Heart left ventricle (tissue), 16 donors: ENCODE measurements around the gene NANOGP8. TPM values are rescaled to one million over a fixed set of nuclear protein-coding genes. Genes with fewer than 3 reads are reported as not detected.

Source experiments
- ATAC-seq, 4 donors: fragments of 200-7000 bp; cut with Tn5 transposase; one replicate each; pipeline ENCODE4 v1.9.1; 2020 to 2022; ENCODE audit warnings: moderate library complexity in 4 of 4, mild to moderate bottlenecking in 3 of 4, moderate number of reproducible peaks in 1 of 4
- DNase-seq, 5 donors: peaks; one replicate each; pipeline ENCODE4 v3.0.0-alpha.2; 2020
- H3K27ac ChIP-seq, 12 donors: fragments of 200-600 bp; sonication (generic) in 4 of 12; one replicate each; pipeline versions ENCODE4 v1.5.0 to v1.8.0; 2016 to 2022; ENCODE audit warnings: mild to moderate bottlenecking in 2 of 12
- H3K27me3 ChIP-seq, 9 donors: fragments of 200-600 bp; sonication (generic) in 2 of 9; one replicate each; pipeline versions ENCODE4 v1.5.1 to v1.8.0; 2016 to 2022; ENCODE audit warnings: mild to moderate bottlenecking in 3 of 9
- H3K36me3 ChIP-seq, 9 donors: fragments of 200-600 bp; sonication (generic) in 2 of 9; one replicate each; pipeline versions ENCODE4 v1.5.0 to v1.8.0; 2018 to 2022; ENCODE audit warnings: mild to moderate bottlenecking in 2 of 9
- H3K4me1 ChIP-seq, 12 donors: fragments of 200-600 bp; sonication (generic) in 4 of 12; one replicate each; pipeline versions ENCODE4 v1.5.0 to v1.8.0; 2016 to 2022; ENCODE audit warnings: mild to moderate bottlenecking in 3 of 12
- H3K4me3 ChIP-seq, 12 donors: fragments of 200-600 bp; sonication (generic) in 4 of 12; one replicate each; pipeline versions ENCODE4 v1.5.0 to v1.8.0; 2017 to 2022; ENCODE audit warnings: mild to moderate bottlenecking in 9 of 12, moderate library complexity in 4 of 12
- H3K9me3 ChIP-seq, 12 donors: fragments of 200-600 bp; sonication (generic) in 4 of 12; one replicate each; pipeline versions ENCODE4 v1.5.0 to v1.8.0; 2016 to 2022; ENCODE audit warnings: mild to moderate bottlenecking in 1 of 12
- CTCF ChIP-seq, 12 donors: fragments of 200-600 bp; sonication (generic) in 4 of 12; IDR thresholded peaks; one replicate each; pipeline versions ENCODE4 v1.5.0 to v1.8.0; 2018 to 2022; ENCODE audit warnings: antibody characterized with exemption in 12 of 12, mild to moderate bottlenecking in 5 of 12
- POLR2A ChIP-seq, 2 donors: fragments of 450-650 bp; IDR thresholded peaks; one replicate each; pipeline ENCODE4 v1.6.1; 2017; ENCODE audit warnings: antibody characterized with exemption in 2 of 2, mild to moderate bottlenecking in 2 of 2, moderate library complexity in 2 of 2
- WGBS, 4 donors: extraction: QIAGEN DNeasy Blood & Tissue Kit in 2 of 4; methylation state at CpG; one replicate each; pipeline versions ENCODE4 v1.1.5 to v1.1.7; 2013 to 2018; 5-methylcytosine and 5-hydroxymethylcytosine counted together
- intact Hi-C, 10 donors: fragments of 100-400 bp; cut with DNase I; formaldehyde crosslinking; loops; one replicate each; pipeline versions ENCODE4 v1.11.1 to v1.14.2; 2022
- polyA plus RNA-seq, 2 donors: library from polyadenylated mRNA; stranded (reverse); fragments of 200-250 nt; gene quantifications; one replicate each; pipeline ENCODE4 v1.2.3, GENCODE V29; 2013
- total RNA-seq, 9 donors: library from RNA; depleted of rRNA in 2 of 9; stranded (reverse); fragments of >200 nt in 2 of 9; fragmentation: NEBNext Ultra II Directional in 3 of 9; extraction: Animal tissue kit (Norgen Biotek cat#: 25700) in 3 of 9; gene quantifications; one replicate each; pipeline versions ENCODE4 v1.1.0 to v1.2.4, GENCODE V29; 2016 to 2023
- donor health status: ischemic (EF 13 %, LVEDD 7.1; RV severe dilation, severe dysfunction).
- donor health status: healthy with polysubstance abuse.
- donor health status: DM: no; HTN: yes; CAD: no.
- donor health status: DM: no; HTN: no; CAD: no.
- donor health status: ischemic (EF 25% LVEDD 6.9; RV normal size, moderate dysfunction).
- donor health status: ischemic (EF 25% LVEDD 5.7; RV mildly dilated, moderate dysfunction).
- donor health status: healthy.
- donor health status: DM: yes; HTN: yes; CAD: no.
- donor health status: ischemic (EF 35%, LVEDD 5.7; RV mildly dilated, moderate dysfunction).
- donor health status: nonischemic (EF 11% LVEDD 7.7; RV severe dilation, severe dysfunction).
- donor health status: DM: yes; HTN: yes; CAD: no.
- donor health status: PGD.
- donor health status: ischemic (EF 29% LVEDD 5.4; RV normal size, mild dysfunction).
- donor health status: nonischemic (EF 23%, LVEDD 6.1; RV moderate dilation, normal function).

Gene NANOGP8
- total and polyA plus RNA-seq, 11 donors: 0.34 to 0.47 TPM; not detected in 9

DNA sequence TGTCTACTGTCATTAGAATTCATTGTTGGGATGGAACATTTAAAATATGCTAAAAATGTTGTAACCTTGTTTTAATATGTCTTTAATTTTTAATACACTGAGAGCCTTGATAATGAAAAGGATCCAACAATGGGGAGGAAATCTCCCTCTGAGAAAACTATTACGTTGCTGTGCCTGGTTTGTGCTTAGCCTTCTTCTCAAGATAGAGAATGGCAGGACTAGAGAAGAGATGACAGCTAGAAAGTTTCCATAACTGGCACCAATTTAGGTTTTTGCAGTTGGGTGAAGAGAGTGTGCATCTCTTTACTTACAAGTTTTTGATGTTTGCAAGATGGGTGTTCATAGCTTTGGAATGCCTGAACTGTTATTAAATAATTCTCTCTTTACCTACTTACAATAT lies 42.6 kb upstream of the NANOGP8 start:
- 74 to 87% (median 80%) methylated on average over 1 of the region's 1 CpG for WGBS, 4 donors
- H3K27ac ChIP-seq: no peak overlapping the region
- H3K36me3 ChIP-seq: no peaks in the 10 kb centered on the region
- no peaks in the 10 kb centered on the region for H3K4me1 ChIP-seq
- no peak for ATAC-seq
- H3K9me3 ChIP-seq: peaks cover 0 to 5% (median 0%) of the 10 kb centered on the region in 12 donors
- no peaks in the 10 kb centered on the region for H3K27me3 ChIP-seq
- intact Hi-C loops: no loop called here
- TF ChIP-seq POLR2A (IDR thresholded peaks at IDR 0.05) (no peak), CTCF (IDR thresholded peaks at IDR 0.05) (no peak)
- no peak for DNase-seq
- no peak overlapping the region for H3K4me3 ChIP-seq

DNA sequence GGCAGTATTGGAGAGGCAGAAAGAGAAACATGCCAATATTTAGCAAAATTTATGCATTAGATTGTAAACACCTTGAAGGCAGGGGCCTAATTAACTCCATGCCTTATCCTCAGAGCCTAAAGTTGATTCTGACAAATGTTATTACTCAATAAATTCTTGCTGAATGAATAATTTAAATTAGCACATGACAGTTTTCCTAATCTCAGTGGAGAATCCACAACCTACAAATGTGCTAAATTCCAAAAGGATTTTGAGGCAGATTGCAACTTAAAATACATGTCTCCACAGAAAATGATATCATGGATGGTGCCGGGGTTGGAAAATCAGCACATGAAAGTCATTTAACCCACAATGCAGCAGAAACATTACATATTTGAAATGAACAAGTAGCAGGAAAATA lies 41.1 kb upstream of the NANOGP8 start:
- H3K27me3 ChIP-seq: no peaks in the 10 kb centered on the region
- no peak for ATAC-seq
- H3K4me1 ChIP-seq: no peaks in the 10 kb centered on the region
- peaks cover 0 to 5% (median 0%) of the 10 kb centered on the region in 12 donors for H3K9me3 ChIP-seq
- 79 to 94% (median 83%) methylated on average over 1 of the region's 1 CpG for WGBS, 4 donors
- H3K27ac ChIP-seq: no peak overlapping the region
- H3K4me3 ChIP-seq: no peak overlapping the region
- TF ChIP-seq CTCF (IDR thresholded peaks at IDR 0.05) (no peak), POLR2A (IDR thresholded peaks at IDR 0.05) (no peak)
- DNase-seq: no peak
- no peaks in the 10 kb centered on the region for H3K36me3 ChIP-seq
- intact Hi-C loops: no loop called here

DNA sequence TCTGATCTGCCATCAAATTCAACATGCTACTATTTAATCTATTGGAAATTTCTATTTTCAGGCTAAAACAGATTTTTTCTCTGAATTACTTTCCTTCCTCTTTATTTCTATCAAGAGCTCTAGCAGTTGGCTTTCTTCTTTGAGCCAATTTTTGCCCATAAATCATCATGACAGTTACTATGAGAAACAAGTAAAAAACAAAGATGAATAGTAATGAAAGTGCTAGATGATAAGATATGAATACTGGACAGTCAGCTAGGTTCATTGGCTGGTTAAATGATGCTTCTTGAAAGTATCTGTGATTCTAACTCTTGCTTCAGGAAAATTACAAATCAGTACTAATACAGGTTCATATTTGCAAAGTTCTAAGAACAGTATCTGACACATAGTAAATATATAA lies 38.6 kb upstream of the NANOGP8 start:
- TF ChIP-seq POLR2A (IDR thresholded peaks at IDR 0.05) (no peak), CTCF (IDR thresholded peaks at IDR 0.05) (no peak)
- no peak overlapping the region for H3K27ac ChIP-seq
- H3K4me1 ChIP-seq: no peaks in the 10 kb centered on the region
- H3K36me3 ChIP-seq: no peaks in the 10 kb centered on the region
- no peak overlapping the region for H3K4me3 ChIP-seq
- H3K27me3 ChIP-seq: no peaks in the 10 kb centered on the region
- ATAC-seq (no peak), DNase-seq (no peak)
- intact Hi-C loops: no loop called here
- peaks cover 0 to 5% (median 0%) of the 10 kb centered on the region in 12 donors for H3K9me3 ChIP-seq

DNA sequence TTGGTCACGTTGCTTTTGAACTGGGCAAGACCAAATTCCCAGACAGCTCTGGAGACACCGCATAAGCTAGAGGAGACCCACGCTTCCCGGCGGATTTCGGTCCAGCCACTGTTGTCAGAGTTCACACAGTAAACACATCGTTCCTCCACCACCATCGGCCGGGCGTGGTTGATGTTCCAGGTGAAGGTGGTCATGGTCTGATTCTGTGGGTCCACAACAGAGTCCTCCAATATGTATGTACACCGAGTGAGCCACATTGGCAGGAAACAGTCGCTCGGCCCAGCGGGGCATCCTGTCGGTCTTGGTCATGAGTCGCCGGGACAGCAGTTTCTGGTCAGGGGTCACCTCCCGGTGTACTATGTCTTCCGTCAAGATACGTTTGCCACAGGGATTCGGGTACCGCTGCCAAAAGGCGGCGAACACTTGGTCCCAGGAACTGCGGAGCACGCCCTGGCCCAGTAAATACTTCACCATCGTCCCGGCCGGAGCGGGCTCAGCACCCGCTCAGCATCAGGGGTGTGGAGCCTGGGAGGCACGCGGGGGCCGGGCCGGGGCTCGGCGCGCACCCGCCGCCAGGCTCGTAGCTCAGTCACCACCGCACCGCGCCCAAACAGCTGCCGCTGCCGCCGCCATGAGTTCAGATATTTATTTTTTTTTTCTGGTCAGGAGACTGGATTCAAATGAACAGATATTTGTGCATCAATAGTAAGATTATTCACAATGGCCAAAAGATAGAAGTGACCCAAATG lies 36.7 kb upstream of the NANOGP8 start:
- no peak for ATAC-seq
- Histone ChIP-seq H3K4me3 (no peak overlapping the region), H3K9me3 (peaks cover 0 to 5% (median 0%) of the 10 kb centered on the region in 12 donors), H3K4me1 (no peaks in the 10 kb centered on the region), H3K27me3 (no peaks in the 10 kb centered on the region), H3K27ac (no peak overlapping the region), H3K36me3 (no peaks in the 10 kb centered on the region)
- 94 to 96% (median 95%) methylated on average over 29 to 47 of the region's 47 CpGs for whole genome bisulfite sequencing, 4 donors
- no peak for TF ChIP-seq CTCF (IDR thresholded peaks at IDR 0.05)
- TF ChIP-seq POLR2A (IDR thresholded peaks at IDR 0.05): no peak
- peak in 2 of 5 donors; percentile 6 to 56 for DNase-seq
- intact Hi-C loops: no loop called here
